ENCODE measurements around the gene STN1. TPM values are rescaled to one million over a fixed set of nuclear protein-coding genes. Genes with fewer than 3 reads are reported as not detected.

Gene STN1
- total and polyA plus RNA-seq, 2 of the 8 experiments (the other 6 are each of a cell fraction or from before 2014, with no cell fraction given), result 10.1 to 12.4 TPM

DNA sequence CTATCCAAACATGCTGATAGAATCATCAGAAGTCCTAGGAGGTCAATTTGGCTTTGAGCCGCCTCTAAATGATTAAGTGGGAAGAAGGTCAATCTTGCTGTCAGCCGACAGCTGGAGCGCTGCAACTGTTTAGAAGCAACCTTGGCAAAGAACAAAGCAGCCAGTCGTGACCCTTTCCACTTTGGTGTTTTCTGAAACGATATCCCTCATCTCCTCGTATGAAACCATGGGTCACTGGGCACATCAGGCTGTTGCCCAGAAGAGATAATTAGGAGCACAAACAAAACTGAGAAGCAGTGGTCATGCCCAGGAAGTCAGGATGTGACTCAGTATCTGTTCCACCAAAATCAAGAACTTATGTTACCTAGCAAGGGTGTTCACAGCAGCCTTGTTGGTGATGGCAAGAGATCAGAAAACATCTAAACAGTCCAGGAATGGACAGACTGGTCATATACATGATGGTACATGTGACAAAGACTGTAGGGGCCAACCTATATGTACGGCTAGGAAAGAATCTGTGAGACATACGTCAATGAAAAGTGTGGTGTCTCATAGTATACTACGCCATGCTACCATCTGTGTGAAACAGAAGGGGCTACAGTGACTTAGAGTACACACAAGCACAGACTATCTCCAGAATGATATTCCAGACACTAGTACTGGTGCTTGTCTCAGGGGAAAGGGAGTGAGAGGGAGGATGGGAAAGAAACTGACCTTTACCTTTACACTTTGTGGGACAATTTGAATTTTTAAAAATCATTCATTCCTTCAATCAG lies 22.4 kb downstream of the STN1 start:
- Histone ChIP-seq H3K79me2 (ENCODE audit: control insufficient read depth in 1 of 2, insufficient read depth in 2 of 2, low read length in 2 of 2) (no peaks in the 10 kb centered on the region), H4K5ac (ENCODE audit: insufficient read length, low read depth, low read length) (no peak overlapping the region), H3K23ac (ENCODE audit: insufficient read length) (no peak overlapping the region), H3K27ac (ENCODE audit: low read depth, low read length) (no peak overlapping the region), H3K4me3 (ENCODE audit: extremely low read depth in 1 of 4, insufficient read depth in 2 of 4, low read depth in 3 of 4, low read length in 4 of 4) (no peak overlapping the region), H2BK120ac (replicated peaks; ENCODE audit: low read depth, low read length) (no peak overlapping the region), H3K56ac (replicated peaks; ENCODE audit: insufficient read length, low read depth, low read length) (no peak overlapping the region), H3K36me3 (ENCODE audit: control insufficient read depth in 2 of 4, insufficient read depth in 4 of 4, low read length in 3 of 4) (peaks cover 0 to 2% (median 0%) of the 10 kb centered on the region in 4 experiments; a peak in 3 of 8 replicates), H3K4me1 (replicated peaks in 1 of 4; ENCODE audit: control insufficient read depth in 3 of 4, insufficient read depth in 4 of 4, low read length in 3 of 4) (peaks cover 0 to 2% (median 0%) of the 10 kb centered on the region in 4 experiments; a peak in 2 of 7 replicates), H3K9ac (replicated peaks in 1 of 4; ENCODE audit: extremely low read depth in 1 of 4, low read depth in 3 of 4, low read length in 3 of 4) (no peak overlapping the region), H3K79me1 (ENCODE audit: low read depth, low read length) (no peaks in the 10 kb centered on the region), H3K27me3 (replicated peaks in 1 of 4; ENCODE audit: control insufficient read depth in 3 of 4, extremely low read depth in 1 of 4, insufficient read depth in 3 of 4, low read length in 3 of 4) (no peaks in the 10 kb centered on the region), H2AK5ac (ENCODE audit: low read depth, low read length) (no peak overlapping the region), H2BK20ac (ENCODE audit: low read length) (no peak overlapping the region), H2AFZ (ENCODE audit: low read length) (no peak overlapping the region), H4K20me1 (replicated peaks in 1 of 2; ENCODE audit: control insufficient read depth in 1 of 2, insufficient read depth in 2 of 2, low read length in 2 of 2) (no peaks in the 10 kb centered on the region), H3K4ac (replicated peaks; ENCODE audit: insufficient read length, low read depth, low read length) (no peak overlapping the region), H2BK12ac (ENCODE audit: low read depth, low read length) (no peak overlapping the region), H3K4me2 (ENCODE audit: insufficient read depth in 1 of 2, low read depth in 2 of 2, low read length in 2 of 2) (no peak overlapping the region), H2BK5ac (ENCODE audit: low read depth, low read length) (no peak overlapping the region), H3K18ac (ENCODE audit: extremely low read depth, low read length) (no peak overlapping the region), H2BK15ac (ENCODE audit: low read length) (no peak overlapping the region), H3K14ac (ENCODE audit: insufficient read length) (no peak overlapping the region), H3K23me2 (ENCODE audit: low read depth, low read length) (no peaks in the 10 kb centered on the region), H4K91ac (replicated peaks; ENCODE audit: insufficient read length, low read length) (no peak overlapping the region), H3K9me3 (ENCODE audit: insufficient read depth in 2 of 2, low read depth in 1 of 2, low read length in 1 of 2) (no peaks in the 10 kb centered on the region), H4K8ac (ENCODE audit: extremely low read depth, insufficient read depth, low read length) (no peak overlapping the region)
- FAIRE-seq (no peak), DNase-seq (ENCODE audit: low read depth in 1 of 2, low spot score in 2 of 2) (no peak)
- ChIA-PET POLR2A (ENCODE audit: partially characterized antibody) (no interaction called here), CTCF (ENCODE audit: partially characterized antibody) (interaction anchor here (1.0 to 1.8 kb wide), 4 partner anchors 11 to 184 kb away, joined by 3 to 8 read pairs (median 6); no protein-coding TSS in a partner anchor)
- TF ChIP-seq, protein P1, sequence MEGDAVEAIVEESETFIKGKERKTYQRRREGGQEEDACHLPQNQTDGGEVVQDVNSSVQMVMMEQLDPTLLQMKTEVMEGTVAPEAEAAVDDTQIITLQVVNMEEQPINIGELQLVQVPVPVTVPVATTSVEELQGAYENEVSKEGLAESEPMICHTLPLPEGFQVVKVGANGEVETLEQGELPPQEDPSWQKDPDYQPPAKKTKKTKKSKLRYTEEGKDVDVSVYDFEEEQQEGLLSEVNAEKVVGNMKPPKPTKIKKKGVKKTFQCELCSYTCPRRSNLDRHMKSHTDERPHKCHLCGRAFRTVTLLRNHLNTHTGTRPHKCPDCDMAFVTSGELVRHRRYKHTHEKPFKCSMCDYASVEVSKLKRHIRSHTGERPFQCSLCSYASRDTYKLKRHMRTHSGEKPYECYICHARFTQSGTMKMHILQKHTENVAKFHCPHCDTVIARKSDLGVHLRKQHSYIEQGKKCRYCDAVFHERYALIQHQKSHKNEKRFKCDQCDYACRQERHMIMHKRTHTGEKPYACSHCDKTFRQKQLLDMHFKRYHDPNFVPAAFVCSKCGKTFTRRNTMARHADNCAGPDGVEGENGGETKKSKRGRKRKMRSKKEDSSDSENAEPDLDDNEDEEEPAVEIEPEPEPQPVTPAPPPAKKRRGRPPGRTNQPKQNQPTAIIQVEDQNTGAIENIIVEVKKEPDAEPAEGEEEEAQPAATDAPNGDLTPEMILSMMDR (IDR thresholded peaks at IDR 0.05; ENCODE audit: control extremely low read depth in 1 of 3, insufficient read depth in 1 of 3, low read depth in 1 of 3, low read length in 3 of 3), result no peak
- no peak for TF ChIP-seq CHD2 (IDR thresholded peaks at IDR 0.05; ENCODE audit: low read length)
- TF ChIP-seq SP4 (IDR thresholded peaks at IDR 0.05; ENCODE audit: low read length), result no peak
- no peak for TF ChIP-seq JUND (IDR thresholded peaks at IDR 0.05; ENCODE audit: low read length)
- no peak for TF ChIP-seq TAF1 (IDR thresholded peaks at IDR 0.05; ENCODE audit: low read depth, low read length)
- TF ChIP-seq SRF (IDR thresholded peaks at IDR 0.05; ENCODE audit: low read depth, low read length), result no peak
- no peak for TF ChIP-seq CREB1 (IDR thresholded peaks at IDR 0.05)
- no peak for TF ChIP-seq HDAC2 (IDR thresholded peaks at IDR 0.05; ENCODE audit: borderline replicate concordance in 1 of 2, low read depth in 2 of 2, low read length in 2 of 2)
- TF ChIP-seq EZH2 (IDR thresholded peaks at IDR 0.05; ENCODE audit: low read depth, low read length, severe bottlenecking), result no peak
- 93% methylated on average over 9 of the region's 9 CpGs; no CpG with 5 or more reads in 1 of the 2 experiments for WGBS, 2 experiments (ENCODE audit: extremely low coverage in 1 of 2, insufficient coverage in 1 of 2, insufficient read length in 1 of 2, insufficient replicate concordance in 2 of 2, low coverage in 1 of 2, low lambda C conversion rate in 2 of 2, missing lambda C conversion rate in 1 of 2)

Measured in H1 (cell line).